Caco-2 (cell line): Measurements from ENCODE around the gene HSD3B1. TPM values are rescaled to one million over a fixed set of nuclear protein-coding genes. Genes with fewer than 3 reads are reported as not detected.
"Not testable (repeated sequence)": the region's sequence is repeated elsewhere in the genome, so short reads cannot be mapped to it uniquely, and the experiment has no call there.

Experiments
- BruUV-seq: library from RNA; stranded (reverse); fragments of 400-500 nt; replicated peaks from 2 replicates; lab custom pipeline; 2021; lab: Mats Ljungman, UMichigan
- CTCF ChIA-PET: fragments of 300-600 bp; sonication (Branson Sonifier 250); formaldehyde crosslinking; loops from one replicate; lab custom pipeline; 2022; ENCODE audit warnings: antibody characterized with exemption; lab: Charles Lee
- POLR2A ChIA-PET: fragments of 300-600 bp; sonication (Branson Sonifier 250); formaldehyde crosslinking; loops from one replicate; lab custom pipeline; 2022; ENCODE audit warnings: antibody characterized with exemption; lab: Charles Lee
- DNase-seq, 2 experiments: peaks; one replicate each; pipeline versions ENCODE4 v3.0.0 to v3.0.0-alpha.2; 2020 to 2022
- H3K27me3 ChIP-seq: replicated peaks from 2 replicates; pipeline ENCODE4 v1.6.0; 2011; ENCODE audit warnings: low read length; ENCODE audit not compliant: control insufficient read depth, insufficient read depth
- H3K36me3 ChIP-seq: 2 replicates; pipeline ENCODE4 v1.5.1; 2011; ENCODE audit warnings: low read length; ENCODE audit not compliant: control insufficient read depth, insufficient read depth
- H3K4me1 ChIP-seq: fragments of 250-450 bp; sonication (Bioruptor Pico); 2 replicates; pipeline ENCODE4 v1.5.1; 2020; ENCODE audit warnings: mild to moderate bottlenecking
- H3K4me3 ChIP-seq: 2 replicates; pipeline ENCODE4 v1.5.1; 2011; ENCODE audit warnings: low read depth, mild to moderate bottlenecking, control low read depth, low read length
- H3K9me3 ChIP-seq: fragments of 250-450 bp; sonication (Bioruptor Pico); 2 replicates; pipeline ENCODE4 v1.5.1; 2020; ENCODE audit warnings: mild to moderate bottlenecking, moderate library complexity
- H3K27ac Mint-ChIP-seq: one replicate; pipeline ENCODE4 v1.8.0; 2022; ENCODE audit warnings: mixed read lengths; ENCODE audit not compliant: unreplicated experiment
- H3K27me3 Mint-ChIP-seq: one replicate; pipeline ENCODE4 v1.8.0; 2022; ENCODE audit warnings: mixed read lengths; ENCODE audit not compliant: insufficient read depth, unreplicated experiment
- H3K36me3 Mint-ChIP-seq: one replicate; pipeline ENCODE4 v1.8.0; 2022; ENCODE audit warnings: mild to moderate bottlenecking, mixed read lengths; ENCODE audit not compliant: insufficient read depth, unreplicated experiment
- H3K4me1 Mint-ChIP-seq: one replicate; pipeline ENCODE4 v1.8.0; 2022; ENCODE audit warnings: low read depth, mixed read lengths; ENCODE audit not compliant: unreplicated experiment
- H3K4me3 Mint-ChIP-seq: one replicate; pipeline ENCODE4 v1.8.0; 2022; ENCODE audit warnings: mild to moderate bottlenecking, moderate library complexity, mixed read lengths; ENCODE audit not compliant: unreplicated experiment
- H3K9me3 Mint-ChIP-seq: one replicate; pipeline ENCODE4 v1.8.0; 2022; ENCODE audit warnings: mixed read lengths; ENCODE audit not compliant: unreplicated experiment
- CTCF ChIP-seq, 2 experiments: fragments of 200-600 bp in 1 of 2; IDR thresholded peaks; 1 replicate in 1 of 2; 2 replicates in 1 of 2; pipeline versions ENCODE4 v1.5.1 to v1.8.0; 2011 to 2022; ENCODE audit warnings: antibody characterized with exemption in 1 of 2, control low read depth in 1 of 2, inconsistent platforms in 1 of 2, low read depth in 1 of 2, low read length in 1 of 2, mild to moderate bottlenecking in 1 of 2, moderate library complexity in 1 of 2; ENCODE audit not compliant: insufficient read depth in 1 of 2, severe bottlenecking in 1 of 2, unreplicated experiment in 1 of 2
- intact Hi-C: fragments of 100-400 bp; cut with micrococcal nuclease; formaldehyde crosslinking; loops from one replicate; pipeline ENCODE4 v1.10.0; 2022; ENCODE audit not compliant: unreplicated experiment
- total RNA-seq: library from RNA; stranded (reverse); gene quantifications from 2 replicates; pipeline ENCODE4 v1.2.3, GENCODE V29; 2022

Gene HSD3B1
- total RNA-seq, 1 experiment from 2014 or later = 38.0 TPM

GRCh38 chr1:119516680-119517079, 9.7 kb downstream of the HSD3B1 start:
- POLR2A ChIA-PET = no interaction called here
- CTCF ChIA-PET = no interaction called here
- intact Hi-C loops = no loop called here
- Mint-ChIP-seq H3K36me3 (peaks cover 18% of the 10 kb centered on the region), H3K27ac (no peak overlapping the region), H3K9me3 (no peaks in the 10 kb centered on the region), H3K4me1 (no peaks in the 10 kb centered on the region), H3K4me3 (no peak overlapping the region), H3K27me3 (no peaks in the 10 kb centered on the region)
- peak; percentile 13 to 39 for DNase-seq
- no peak for TF ChIP-seq CTCF (IDR thresholded peaks at IDR 0.05; ENCODE audit: insufficient read depth in 1 of 2, low read depth in 1 of 2, low read length in 1 of 2, severe bottlenecking in 1 of 2, unreplicated experiment in 1 of 2)
- no TSS peak for BruUV-seq
- Histone ChIP-seq H3K9me3 (no peaks in the 10 kb centered on the region), H3K4me1 (no peaks in the 10 kb centered on the region), H3K36me3 (no peaks in the 10 kb centered on the region), H3K4me3 (no peak overlapping the region), H3K27me3 (no peaks in the 10 kb centered on the region)

- POLR2A ChIA-PET, H3K27me3 ChIP-seq, H3K27me3 Mint-ChIP-seq, BruUV-seq, H3K9me3 ChIP-seq, H3K4me3 Mint-ChIP-seq, H3K4me1 Mint-ChIP-seq, DNase-seq, intact Hi-C loops, CTCF ChIA-PET, H3K4me3 ChIP-seq, H3K36me3 ChIP-seq, H3K4me1 ChIP-seq, H3K27ac Mint-ChIP-seq, H3K9me3 Mint-ChIP-seq: not testable (repeated sequence)
- peaks cover 12% of the 10 kb centered on the region for H3K36me3 Mint-ChIP-seq
These were observed 10.7 kb downstream of the HSD3B1 start for GRCh38 chr1:119517667-119518066.

- H3K27me3 ChIP-seq = no peaks in the 10 kb centered on the region
- Mint-ChIP-seq H3K27me3 (no peaks in the 10 kb centered on the region), H3K36me3 (no peaks in the 10 kb centered on the region), H3K4me3 (no peak overlapping the region), H3K9me3 (peaks cover 15% of the 10 kb centered on the region), H3K4me1 (peaks cover 17% of the 10 kb centered on the region), H3K27ac (no peak overlapping the region)
- no peak overlapping the region for H3K4me3 ChIP-seq
- TF ChIP-seq CTCF (IDR thresholded peaks at IDR 0.05; ENCODE audit: insufficient read depth in 1 of 2, low read depth in 1 of 2, low read length in 1 of 2, severe bottlenecking in 1 of 2, unreplicated experiment in 1 of 2) = no peak
- BruUV-seq = no TSS peak
- no peaks in the 10 kb centered on the region for H3K9me3 ChIP-seq
- no peaks in the 10 kb centered on the region for H3K36me3 ChIP-seq
- ChIA-PET POLR2A (no interaction called here), CTCF (no interaction called here)
- H3K4me1 ChIP-seq = peaks cover 15% of the 10 kb centered on the region
- intact Hi-C loops = no loop called here
- DNase-seq = no peak
These were observed 24.8 kb downstream of the HSD3B1 start for GRCh38 chr1:119531606-119532323.
